HFF-Myc (cell line): ENCODE measurements around the gene GATC.

ENCODE experiments used
- DNase-seq: peaks from one replicate; pipeline ENCODE4 v3.0.0-alpha.2; 2011; ENCODE audit warnings: low read depth; ENCODE audit errors: extremely low read depth
- H3K4me3 ChIP-seq: replicated peaks from 2 replicates; pipeline ENCODE4 v1.5.1; 2011; ENCODE audit warnings: low read depth, mild to moderate bottlenecking, control low read depth, low read length
- CTCF ChIP-seq: IDR thresholded peaks from 2 replicates; pipeline ENCODE4 v1.5.1; 2012; ENCODE audit warnings: mild to moderate bottlenecking, low read depth, low read length, control low read depth; ENCODE audit errors: missing control alignments

GATC gene

GRCh38 chr12:120417917-120418580, 28.2 kb upstream of the GATC start:
- DNase-seq = no peak
- no peak overlapping the region for H3K4me3 ChIP-seq
- TF ChIP-seq CTCF = no peak

DNA sequence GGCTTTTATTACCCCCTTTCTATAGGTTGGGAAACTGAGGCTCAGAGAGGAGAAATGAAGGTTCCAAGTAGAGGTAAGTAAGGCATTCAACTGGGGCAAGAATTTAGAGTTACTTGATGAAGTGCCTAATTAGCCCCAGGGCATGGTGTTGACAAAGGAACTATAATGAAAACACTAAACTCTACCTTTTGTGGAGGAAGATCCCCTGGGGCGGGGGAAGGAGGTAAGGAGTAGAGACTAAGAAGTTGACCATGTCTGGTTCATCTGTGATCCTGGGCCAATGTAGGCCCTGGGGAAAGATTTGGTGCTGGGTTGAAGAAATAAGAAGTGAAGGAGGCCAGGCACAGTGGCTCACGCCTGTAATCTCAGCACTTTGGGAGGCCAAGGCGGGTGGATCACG, 24.5 kb upstream of the GATC start:
- no peak overlapping the region for H3K4me3 ChIP-seq
- DNase-seq = no peak
- TF ChIP-seq CTCF = no peak

DNA sequence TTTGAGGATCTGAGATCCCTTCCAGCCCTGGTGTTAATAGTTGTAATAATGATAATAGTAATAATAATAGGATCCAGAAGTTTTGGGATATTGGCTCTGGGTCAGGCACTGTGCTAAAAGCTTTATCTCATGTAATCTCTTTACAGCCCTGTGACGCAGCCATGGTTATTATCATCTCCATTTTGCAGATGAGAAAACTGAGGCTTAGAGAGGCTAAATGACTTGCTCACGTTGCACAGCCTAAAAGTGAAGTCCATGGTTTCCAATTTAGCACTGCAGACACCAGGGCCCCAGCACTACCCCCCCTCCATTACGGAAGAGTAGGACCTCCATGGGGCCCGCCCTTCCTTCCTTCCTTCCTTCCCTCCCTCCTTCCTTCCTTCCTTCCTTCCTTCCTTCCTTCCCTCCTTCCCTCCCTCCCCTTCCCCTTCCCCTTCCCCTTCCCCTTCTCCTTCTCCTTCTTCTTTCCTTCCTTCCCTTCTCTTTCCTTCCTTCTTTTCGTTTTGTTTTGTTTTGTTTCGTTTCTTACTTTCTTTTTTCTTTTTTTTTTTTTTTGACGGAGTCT, 23.3 kb upstream of the GATC start:
- no peak for TF ChIP-seq CTCF
- H3K4me3 ChIP-seq = no peak overlapping the region
- no peak for DNase-seq

DNA sequence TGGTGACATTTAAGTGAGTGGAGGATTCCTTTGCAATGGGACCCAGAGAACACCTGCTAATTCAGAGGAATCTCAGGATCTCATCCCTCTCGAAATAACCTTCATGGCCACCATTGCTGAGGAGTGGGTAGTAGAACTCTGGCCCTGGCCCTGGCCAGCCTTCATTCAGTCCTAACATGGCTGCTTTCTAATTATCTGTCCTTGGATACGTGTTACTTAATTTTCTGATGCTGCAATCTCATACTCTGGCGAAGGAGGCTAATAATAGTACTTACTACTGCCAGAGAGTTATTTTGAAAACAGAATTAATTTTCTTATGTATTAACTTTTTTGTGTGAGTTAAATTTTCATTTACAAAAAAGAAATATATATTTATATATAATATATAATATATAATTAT, 20.4 kb upstream of the GATC start:
- TF ChIP-seq CTCF = no peak
- no peak for DNase-seq
- no peak overlapping the region for H3K4me3 ChIP-seq

GRCh38 chr12:120428597-120429229, 17.5 kb upstream of the GATC start:
- no peak for DNase-seq
- no peak for TF ChIP-seq CTCF
- H3K4me3 ChIP-seq = no peak overlapping the region

DNA sequence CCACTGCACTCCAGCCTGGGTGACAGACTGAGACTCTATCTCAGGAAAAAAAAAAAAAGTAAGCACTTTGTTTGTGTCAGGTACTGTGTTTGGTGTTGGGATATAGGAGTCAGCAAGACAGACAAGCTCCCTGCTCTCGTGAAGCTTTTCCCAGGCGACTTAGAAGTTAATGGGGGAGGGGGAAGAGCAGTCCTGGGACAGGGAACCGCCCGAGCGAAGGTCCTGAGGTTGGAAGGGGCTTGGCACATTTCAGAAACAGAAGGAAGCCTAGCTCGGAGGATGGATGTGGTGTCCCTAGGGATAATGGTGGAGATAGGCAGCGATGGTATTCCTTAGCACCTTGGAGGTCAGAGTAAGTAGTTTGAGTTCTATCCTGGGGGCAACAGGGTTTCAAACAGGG, 16.9 kb upstream of the GATC start:
- no peak for DNase-seq

More for the DNA sequence above, 16.9 kb upstream of the GATC start:
- H3K4me3 ChIP-seq = no peak overlapping the region
- TF ChIP-seq CTCF = no peak
